HG02870 (cell line): Measurements from ENCODE around the gene ATP6V0A1.
"Not testable (repeated sequence)": the region's sequence is repeated elsewhere in the genome, so short reads cannot be mapped to it uniquely, and the experiment has no call there.

ENCODE experiments used
- ATAC-seq: cut with Tn5 transposase; IDR thresholded peaks from one replicate; pipeline ENCODE4 v1.9.1; 2021; ENCODE audit warnings: mild to moderate bottlenecking, moderate library complexity; ENCODE audit not compliant: unreplicated experiment

The ATP6V0A1 gene

DNA sequence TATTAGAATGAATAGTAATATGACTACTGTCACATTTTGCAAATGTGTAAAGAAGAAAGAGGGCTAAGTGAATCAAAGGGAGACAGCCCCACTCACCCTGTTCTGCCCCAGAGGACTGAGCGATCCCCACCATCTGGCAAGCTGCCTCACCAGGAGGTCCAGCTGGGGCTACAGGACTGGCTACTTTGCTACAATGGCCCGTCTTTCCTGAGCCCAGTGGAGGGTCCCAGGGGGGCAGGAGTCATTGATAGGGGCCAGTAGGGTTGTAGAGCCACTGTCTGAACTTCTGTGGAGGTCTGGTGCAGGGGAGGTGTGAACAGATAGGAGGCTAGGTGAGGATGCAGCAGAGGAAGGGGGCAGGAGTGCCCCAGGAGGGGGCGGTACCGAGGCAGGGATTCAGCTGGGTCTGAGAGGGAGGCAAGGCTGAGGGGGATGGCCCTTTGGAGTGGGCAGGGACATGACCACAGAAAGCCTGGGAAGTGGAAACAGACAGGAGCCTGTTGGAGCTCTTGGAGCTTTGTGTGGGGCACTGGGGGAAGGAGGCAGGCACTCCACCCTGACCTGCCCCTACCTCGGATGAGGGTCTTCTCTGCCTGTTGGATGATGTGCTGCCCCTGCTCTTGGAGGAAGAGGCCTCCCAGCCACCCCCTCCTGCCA lies 97.4 kb downstream of the ATP6V0A1 start:
- not testable (repeated sequence) for ATAC-seq

DNA sequence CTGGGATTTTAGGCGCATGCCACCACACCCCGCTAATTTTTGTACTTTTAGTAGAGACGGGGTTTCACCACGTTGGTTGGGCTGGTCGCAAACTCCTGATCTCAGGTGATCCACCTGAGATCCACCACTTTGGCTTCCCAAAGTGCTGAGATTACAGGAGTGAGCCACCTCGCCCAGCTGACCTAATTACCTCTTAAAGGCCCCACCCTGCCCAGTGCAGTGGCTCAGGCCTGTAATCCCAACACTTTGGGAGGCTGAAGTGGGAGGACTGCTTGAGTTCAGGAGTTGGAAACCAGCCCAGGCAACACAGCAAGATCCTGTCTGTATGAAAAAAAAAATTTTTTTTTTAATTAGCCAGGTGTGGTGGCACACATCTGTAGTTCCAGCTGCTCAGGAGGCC lies 100.4 kb downstream of the ATP6V0A1 start:
- ATAC-seq: no peak

DNA sequence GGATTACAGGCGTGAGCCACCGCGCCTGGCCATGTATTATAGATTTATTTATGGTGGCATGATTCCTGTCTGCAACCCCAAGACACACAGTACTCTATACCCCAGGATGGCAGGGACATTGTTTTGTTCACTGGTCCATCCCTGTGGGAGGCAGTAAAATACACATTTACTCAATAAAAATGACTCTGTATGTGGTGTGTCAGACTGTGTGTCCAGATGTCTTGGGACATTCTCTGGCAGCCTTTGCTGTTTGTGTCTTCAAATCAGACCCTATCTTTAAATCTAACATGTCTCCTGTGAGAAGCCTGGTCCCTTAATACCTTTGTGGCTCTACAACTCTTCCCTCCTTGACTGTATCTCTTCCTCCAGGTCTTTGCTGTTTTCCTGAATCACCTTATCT lies 101.6 kb downstream of the ATP6V0A1 start:
- ATAC-seq: no peak

DNA sequence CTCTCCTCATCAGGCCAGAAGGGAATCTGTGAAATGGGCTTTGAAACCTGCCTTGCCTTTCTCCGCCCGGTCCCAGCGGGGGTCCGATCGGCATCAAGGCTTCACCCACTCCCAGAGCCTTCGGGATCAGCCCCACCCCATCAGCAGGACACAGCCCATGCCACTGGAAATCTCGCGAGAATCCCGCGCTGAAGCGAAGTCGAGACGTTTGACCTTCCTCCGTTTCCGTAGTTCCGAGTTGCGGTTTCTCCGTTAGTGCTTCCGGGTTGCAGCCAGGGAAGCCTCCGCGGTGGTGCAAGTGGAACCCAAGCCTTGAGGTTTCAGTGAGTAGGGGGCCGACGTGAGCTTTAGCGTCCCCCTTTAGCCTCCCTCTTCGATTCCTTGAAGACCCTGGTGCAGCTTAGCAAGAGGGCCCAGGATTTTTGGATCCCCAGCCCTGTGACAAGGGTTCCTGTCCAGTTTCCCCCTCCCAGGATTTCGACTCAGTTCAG lies 103.3 kb downstream of the ATP6V0A1 start, which contains the start of gene COASY:
COASY (plus strand) TSS at position 252 of the 491 bp plus-strand sequence. CDS start 475 bp downstream, outside the sequence.
- peak; percentile 64 for ATAC-seq

DNA sequence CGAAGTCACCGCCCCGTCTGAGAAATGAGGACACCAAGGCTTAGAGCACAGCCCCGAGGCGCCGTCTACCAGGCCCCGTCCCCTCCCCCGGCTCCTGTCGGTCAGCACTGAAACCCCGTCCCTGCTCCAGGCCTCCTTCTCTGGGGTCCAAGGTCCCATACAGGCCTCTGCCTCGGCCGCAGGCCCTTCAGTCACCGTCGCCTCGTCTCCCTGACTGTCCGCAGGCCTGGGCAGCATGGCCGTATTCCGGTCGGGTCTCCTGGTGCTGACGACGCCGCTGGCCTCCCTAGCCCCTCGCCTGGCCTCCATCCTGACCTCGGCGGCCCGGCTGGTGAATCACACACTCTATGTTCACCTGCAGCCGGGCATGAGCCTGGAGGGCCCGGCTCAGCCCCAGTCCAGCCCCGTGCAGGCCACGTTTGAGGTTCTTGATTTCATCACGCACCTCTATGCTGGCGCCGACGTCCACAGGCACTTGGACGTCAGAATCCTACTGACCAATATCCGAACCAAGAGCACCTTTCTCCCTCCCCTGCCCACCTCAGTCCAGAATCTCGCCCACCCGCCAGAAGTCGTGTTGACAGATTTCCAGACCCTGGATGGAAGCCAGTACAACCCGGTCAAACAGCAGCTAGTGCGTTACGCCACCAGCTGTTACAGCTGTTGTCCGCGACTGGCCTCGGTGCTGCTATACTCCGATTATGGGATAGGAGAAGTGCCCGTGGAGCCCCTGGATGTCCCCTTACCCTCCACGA lies 103.9 kb downstream of the ATP6V0A1 start:
- ATAC-seq: no peak

DNA sequence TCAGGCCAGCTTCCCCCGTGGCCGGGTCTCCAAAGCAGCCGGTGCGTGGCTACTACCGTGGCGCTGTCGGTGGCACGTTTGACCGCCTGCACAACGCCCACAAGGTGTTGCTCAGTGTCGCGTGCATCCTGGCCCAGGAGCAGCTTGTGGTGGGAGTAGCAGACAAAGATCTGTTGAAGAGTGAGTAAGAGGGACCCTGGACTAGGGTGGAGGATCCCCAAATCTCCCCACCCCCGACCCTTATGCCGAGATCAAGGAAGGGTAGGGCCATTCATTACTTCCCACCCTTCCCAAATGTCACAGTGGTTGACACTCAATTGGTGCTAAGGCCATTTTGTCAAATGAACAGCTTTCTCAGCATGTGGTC lies 104.4 kb downstream of the ATP6V0A1 start:
- no peak for ATAC-seq

DNA sequence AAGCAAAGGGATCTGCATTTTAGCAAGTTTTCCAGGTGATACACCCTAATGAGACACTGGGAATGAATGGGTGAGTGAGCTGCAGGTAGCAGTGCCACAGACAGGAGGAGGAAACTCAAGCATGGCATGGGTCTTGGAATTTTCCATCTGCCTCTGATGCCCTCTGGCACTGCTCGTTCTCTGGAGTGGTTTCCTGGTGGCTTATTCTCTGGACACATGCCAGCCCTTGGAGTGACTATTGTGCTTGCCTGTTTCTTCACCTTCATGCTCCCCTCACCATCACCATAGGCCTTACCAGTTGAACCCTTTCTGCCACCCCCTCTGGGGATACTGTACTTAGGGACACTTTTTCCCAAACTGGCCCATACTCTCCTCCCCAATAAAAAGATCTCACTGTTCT lies 104.9 kb downstream of the ATP6V0A1 start:
- no peak for ATAC-seq

DNA sequence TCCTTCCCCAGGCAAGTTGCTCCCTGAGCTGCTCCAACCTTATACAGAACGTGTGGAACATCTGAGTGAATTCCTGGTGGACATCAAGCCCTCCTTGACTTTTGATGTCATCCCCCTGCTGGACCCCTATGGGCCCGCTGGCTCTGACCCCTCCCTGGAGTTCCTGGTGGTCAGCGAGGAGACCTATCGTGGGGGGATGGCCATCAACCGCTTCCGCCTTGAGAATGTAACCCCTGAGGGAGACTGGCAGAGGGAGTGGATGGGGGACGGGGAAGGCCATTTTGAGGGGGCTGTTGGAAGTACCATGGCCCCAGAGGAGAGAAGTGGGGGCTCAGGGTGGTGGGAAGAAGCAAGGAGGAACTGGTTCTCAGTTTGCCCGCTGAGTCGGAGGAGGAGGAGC lies 105.3 kb downstream of the ATP6V0A1 start:
- ATAC-seq: no peak

DNA sequence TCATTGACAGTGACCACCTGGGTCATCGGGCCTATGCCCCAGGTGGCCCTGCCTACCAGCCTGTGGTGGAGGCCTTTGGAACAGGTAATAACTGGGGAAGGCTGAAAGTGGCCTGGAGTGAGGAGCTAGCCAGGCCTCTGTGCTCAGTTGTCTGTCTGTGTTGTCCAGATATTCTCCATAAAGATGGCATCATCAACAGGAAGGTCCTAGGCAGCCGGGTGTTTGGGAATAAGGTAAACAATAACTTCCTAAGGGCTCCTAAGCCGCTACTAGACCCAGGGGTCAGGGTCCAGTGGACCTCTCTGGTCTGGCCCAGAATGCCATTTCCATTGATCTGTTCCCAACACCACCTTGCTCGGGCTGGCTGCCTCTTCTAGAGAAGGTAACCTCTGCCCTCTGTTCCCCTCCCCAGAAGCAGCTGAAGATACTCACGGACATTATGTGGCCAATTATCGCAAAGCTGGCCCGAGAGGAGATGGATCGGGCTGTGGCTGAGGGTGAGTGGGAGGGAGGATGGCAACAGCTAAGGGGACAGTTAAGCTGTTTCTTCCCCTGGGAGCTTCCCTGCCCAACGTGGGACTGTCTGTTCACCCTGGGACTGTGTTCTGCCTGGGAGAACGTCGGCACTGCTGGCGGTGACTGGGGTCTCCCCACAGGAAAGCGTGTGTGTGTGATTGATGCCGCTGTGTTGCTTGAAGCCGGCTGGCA lies 106.3 kb downstream of the ATP6V0A1 start:
- no peak for ATAC-seq

DNA sequence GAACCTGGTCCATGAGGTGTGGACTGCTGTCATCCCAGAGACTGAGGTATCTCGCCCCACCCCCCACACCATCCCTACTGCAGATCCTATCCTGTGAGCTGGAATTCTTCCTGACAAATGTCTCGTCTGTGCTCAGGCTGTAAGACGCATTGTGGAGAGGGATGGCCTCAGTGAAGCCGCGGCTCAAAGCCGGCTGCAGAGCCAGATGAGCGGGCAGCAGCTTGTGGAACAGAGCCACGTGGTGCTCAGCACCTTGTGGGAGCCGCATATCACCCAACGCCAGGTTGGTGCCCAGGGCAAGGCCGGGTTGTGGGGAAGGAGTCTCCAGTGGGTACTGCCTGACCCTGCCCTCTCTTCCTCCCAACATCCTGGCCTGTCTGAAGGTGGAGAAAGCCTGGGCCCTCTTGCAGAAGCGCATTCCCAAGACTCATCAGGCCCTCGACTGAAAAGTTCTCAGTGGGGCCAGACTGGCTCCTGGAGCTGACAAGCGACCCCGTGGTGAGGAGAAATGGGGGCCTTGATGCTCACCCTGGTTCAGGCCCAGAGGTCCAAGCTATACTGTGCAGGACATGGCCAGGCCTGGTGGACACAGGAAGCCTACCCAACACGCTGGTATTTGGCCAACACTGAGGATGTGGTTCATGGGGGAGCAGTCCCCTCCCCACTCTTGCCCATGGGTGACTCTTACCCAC lies 107.0 kb downstream of the ATP6V0A1 start:
- no peak for ATAC-seq

DNA sequence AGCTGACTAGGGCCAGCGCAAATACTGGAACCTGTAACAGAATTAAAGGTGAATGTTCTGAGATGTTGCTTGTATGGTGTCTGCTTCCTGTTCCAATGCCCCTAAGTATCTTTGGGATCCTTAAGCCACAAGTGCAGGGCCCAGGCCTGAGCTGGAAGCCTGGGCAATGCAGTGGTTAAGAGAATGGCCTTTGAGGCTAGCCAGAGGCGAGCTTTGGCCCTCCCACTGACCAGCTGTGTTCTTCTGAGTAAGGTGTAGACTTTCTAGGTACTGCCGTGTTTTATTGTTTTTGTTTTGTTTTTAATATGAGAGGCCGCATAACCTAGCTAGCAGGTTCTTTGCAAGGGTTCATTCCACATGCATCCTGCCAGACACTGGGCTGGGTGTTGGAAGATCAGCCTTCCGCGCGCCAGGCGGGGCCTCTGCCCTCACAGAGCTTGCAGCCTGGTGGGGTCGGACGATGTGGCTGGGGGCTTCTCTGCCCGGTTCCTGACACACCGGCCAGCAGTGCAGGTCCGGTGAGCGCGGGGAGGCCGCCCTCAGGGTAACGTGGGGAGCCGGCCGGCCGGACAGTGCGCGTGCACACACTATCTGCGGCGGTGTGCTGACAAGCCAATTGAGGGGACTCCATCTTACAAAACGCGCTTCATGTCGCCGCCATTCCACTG lies 107.7 kb downstream of the ATP6V0A1 start:
- no peak for ATAC-seq

DNA sequence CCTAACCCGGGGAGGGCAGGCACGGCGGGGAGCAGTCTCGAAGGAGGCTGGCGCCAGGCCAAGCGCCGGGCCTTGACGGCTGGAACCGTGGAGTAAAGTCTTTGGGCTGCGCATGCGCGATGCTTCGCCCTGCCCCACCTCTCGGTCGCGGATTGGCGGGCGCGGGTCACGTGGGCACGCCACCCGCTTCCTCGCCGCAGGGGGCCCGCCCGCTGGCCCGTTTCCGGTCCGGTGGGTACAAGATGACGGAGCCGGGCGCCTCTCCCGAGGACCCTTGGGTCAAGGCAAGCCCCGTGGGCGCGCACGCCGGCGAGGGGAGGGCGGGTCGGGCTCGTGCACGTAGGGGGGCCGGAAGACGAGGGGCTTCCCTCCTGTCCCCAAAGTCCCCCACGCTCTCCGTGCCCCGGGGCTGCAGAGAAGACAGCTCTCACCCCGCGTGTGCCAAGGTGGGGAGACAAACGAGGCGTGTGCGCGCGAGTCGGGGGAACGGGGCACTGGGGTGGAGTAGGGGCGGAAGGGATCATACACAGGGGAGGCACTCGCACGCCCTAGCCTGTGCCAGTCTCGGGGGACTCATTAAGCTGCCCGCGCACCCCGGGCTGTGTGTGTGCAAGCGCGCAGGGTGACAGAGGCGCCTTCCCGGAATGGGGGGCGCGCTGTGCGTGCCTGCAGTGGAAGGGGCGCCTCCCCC lies 108.3 kb downstream of the ATP6V0A1 start, which contains the start of gene MLX:
MLX (plus strand) TSS at position 218 of the 691 bp plus-strand sequence; CDS start at position 243, 25 bp downstream.
- no peak for ATAC-seq

DNA sequence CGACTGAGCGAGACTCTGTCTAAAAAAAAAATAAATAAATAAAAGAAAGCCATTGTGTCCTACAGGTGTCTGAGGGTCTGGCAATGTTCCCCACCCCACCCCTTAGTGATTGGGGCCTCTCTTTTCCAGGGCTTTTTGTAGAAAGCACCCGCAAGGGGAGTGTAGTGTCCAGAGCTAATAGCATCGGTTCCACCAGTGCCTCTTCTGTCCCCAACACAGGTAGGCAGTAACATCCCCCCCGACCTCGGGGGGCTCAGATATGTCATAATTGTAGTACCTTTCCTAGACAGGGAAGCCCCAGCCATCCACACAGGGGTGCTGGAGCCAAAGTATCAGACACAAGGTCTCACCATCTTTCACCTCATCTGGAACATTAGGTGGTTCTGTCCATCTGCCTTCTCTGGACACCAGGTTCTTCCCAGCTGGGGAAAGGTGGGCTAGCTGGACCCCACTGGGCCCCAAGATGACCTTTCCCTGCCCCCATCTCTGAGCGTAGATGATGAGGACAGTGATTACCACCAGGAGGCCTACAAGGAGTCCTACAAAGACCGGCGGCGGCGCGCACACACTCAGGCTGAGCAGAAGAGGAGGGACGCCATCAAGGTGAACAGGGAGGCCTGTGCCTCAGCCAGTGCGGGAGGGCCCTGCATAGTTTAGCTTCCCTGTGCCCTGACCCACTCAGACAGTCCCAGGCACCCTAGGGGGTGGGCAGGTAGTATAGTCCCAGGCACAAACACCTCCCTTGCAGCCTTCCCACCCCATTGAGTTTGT lies 109.8 kb downstream of the ATP6V0A1 start:
- no peak for ATAC-seq

DNA sequence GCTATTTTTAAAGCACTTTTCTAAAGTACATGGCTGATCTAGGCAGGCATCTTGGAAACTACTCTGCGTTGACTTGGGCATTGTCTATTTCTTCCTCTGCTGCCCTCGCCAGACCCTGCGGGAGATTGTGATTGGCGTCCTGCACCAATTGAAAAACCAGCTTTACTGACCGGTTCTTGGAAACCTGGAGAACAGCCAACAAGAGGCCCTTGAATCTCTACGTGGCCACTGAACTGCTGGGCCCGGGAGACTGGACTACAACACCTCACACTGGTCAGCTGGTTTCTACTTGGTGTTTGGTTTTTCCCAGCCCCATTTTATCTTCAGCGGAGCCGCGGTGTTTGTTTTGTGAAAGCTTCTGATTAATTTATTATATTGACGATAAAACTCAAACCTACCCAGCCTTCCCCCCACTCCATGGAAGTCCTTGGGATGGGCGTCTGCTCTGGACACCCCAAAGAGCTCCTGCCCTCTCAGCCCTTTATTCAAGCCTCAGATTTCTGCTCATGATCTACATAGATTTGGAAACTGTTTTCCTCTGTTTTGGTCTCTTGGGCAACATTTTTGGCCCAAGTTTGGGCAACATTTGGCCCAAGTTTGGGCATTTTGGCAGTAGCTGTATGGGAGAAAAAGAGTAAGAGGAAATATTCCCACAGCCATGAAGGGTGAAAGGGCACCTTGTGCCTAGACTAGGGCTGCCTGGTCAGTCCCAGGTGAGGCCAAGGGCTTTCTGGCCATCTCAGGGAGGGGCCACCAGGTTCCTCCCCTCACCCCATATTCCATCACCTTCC lies 113.0 kb downstream of the ATP6V0A1 start:
- ATAC-seq: no peak
